Left forelimb (tissue), 1 donor: ENCODE measurements around the gene TMEM39B.
"Not testable (repeated sequence)": the region's sequence is repeated elsewhere in the genome, so short reads cannot be mapped to it uniquely, and the experiment has no call there.

Source experiments
- DNase-seq: peaks from one replicate; pipeline ENCODE4 v3.0.0-alpha.2; 2018; ENCODE audit warnings: low spot score

TMEM39B gene

GRCh38 chr1:32071758-32072621 is 749 bp upstream of the TMEM39B start:
- no peak for DNase-seq

- no peak for DNase-seq
These were observed 825 bp downstream of the TMEM39B start for GRCh38 chr1:32073299-32074229.

- DNase-seq = no peak
These were observed 2.1 kb downstream of the TMEM39B start for GRCh38 chr1:32074841-32075240.

GRCh38 chr1:32077451-32077850 is 4.7 kb downstream of the TMEM39B start:
- no peak for DNase-seq

GRCh38 chr1:32082022-32082421 is 9.3 kb downstream of the TMEM39B start:
- no peak for DNase-seq

- DNase-seq = not testable (repeated sequence)
These were observed 13.6 kb downstream of the TMEM39B start for GRCh38 chr1:32086381-32086780.

- no peak for DNase-seq
These were observed 18.4 kb downstream of the TMEM39B start for GRCh38 chr1:32091176-32091575.

- no peak for DNase-seq
These were observed 18.9 kb downstream of the TMEM39B start for GRCh38 chr1:32091591-32091990.

- no peak for DNase-seq
These were observed 22.2 kb downstream of the TMEM39B start for GRCh38 chr1:32094746-32095521.

GRCh38 chr1:32099426-32099825 is 26.7 kb downstream of the TMEM39B start:
- DNase-seq = no peak

GRCh38 chr1:32100359-32100758 is 27.6 kb downstream of the TMEM39B start:
- DNase-seq = no peak

- no peak for DNase-seq
These were observed 28.3 kb downstream of the TMEM39B start for GRCh38 chr1:32100807-32101708.

- DNase-seq = no peak
These were observed 31.4 kb downstream of the TMEM39B start for GRCh38 chr1:32104127-32104526.

- DNase-seq = no peak
These were observed 32.6 kb downstream of the TMEM39B start for GRCh38 chr1:32105338-32105737.

- DNase-seq = no peak
These were observed 34.0 kb downstream of the TMEM39B start for GRCh38 chr1:32106663-32107275.

- DNase-seq = peak; percentile 91
These were observed 35.3 kb downstream of the TMEM39B start, which contains the start of gene KPNA6 for GRCh38 chr1:32107742-32108661. TSS of gene KPNA6 (plus strand) at chr1:32108056. CDS start at chr1:32108131, 75 bp downstream.

- DNase-seq = no peak
These were observed 38.4 kb downstream of the TMEM39B start for GRCh38 chr1:32111040-32111623.

GRCh38 chr1:32111789-32112188 is 39.0 kb downstream of the TMEM39B start:
- DNase-seq = no peak

GRCh38 chr1:32112806-32113375 is 40.2 kb downstream of the TMEM39B start:
- DNase-seq = no peak
